Testis (tissue), 3 donors: ENCODE data around the gene GPR132. TPM values are rescaled to one million over a fixed set of nuclear protein-coding genes. Genes with fewer than 3 reads are reported as not detected.

Source experiments
- DNase-seq: peaks from one replicate; pipeline ENCODE4 v3.0.0-alpha.2; 2019
- H3K27ac ChIP-seq, 2 donors: fragments of 200-600 bp; sonication (generic); one replicate each; pipeline ENCODE4 v1.5.1; 2019
- H3K27me3 ChIP-seq: fragments of 200-600 bp; sonication (generic); one replicate; pipeline ENCODE4 v1.5.1; 2019
- H3K36me3 ChIP-seq: fragments of 200-600 bp; sonication (generic); one replicate; pipeline ENCODE4 v1.5.1; 2017; ENCODE audit warnings: low read depth; ENCODE audit errors: missing control alignments
- H3K4me1 ChIP-seq: fragments of 200-600 bp; sonication (generic); one replicate; pipeline ENCODE4 v1.5.1; 2019
- H3K4me3 ChIP-seq, 2 donors: fragments of 200-600 bp; sonication (generic); one replicate each; pipeline ENCODE4 v1.5.1; 2017 to 2019
- H3K9me3 ChIP-seq: fragments of 200-600 bp; sonication (generic); one replicate; pipeline ENCODE4 v1.5.1; 2017
- CTCF ChIP-seq, 3 experiments: fragments of 450-650 bp in 2 of 3; fragments of 200-600 bp in 1 of 3; sonication (generic) in 1 of 3; IDR thresholded peaks; one replicate each; pipeline ENCODE4 v1.5.1; 2016 to 2019; ENCODE audit warnings: antibody characterized with exemption in 3 of 3, mild to moderate bottlenecking in 2 of 3, moderate library complexity in 1 of 3
- POLR2A ChIP-seq: fragments of 450-650 bp; IDR thresholded peaks from one replicate; pipeline ENCODE4 v1.6.1; 2017; ENCODE audit warnings: antibody characterized with exemption, mild to moderate bottlenecking, moderate library complexity
- WGBS, 2 donors: methylation state at CpG; one replicate each; pipeline ENCODE4 v1.1.5; 2018; 5-methylcytosine and 5-hydroxymethylcytosine counted together
- intact Hi-C: fragments of 100-400 bp; cut with DNase I; formaldehyde crosslinking; loops from one replicate; pipeline ENCODE4 v1.15.1; 2023; ENCODE audit warnings: low total_unique reads
- polyA plus RNA-seq: library from polyadenylated mRNA; stranded (reverse); fragments of 350-450 nt; fragmentation: Illumina TruSeq; extraction: RNeasy Lipid Tissue Mini Kit (QIAGEN cat#74804); gene quantifications from one replicate; pipeline ENCODE4 v1.2.3, GENCODE V29; 2014; ENCODE audit warnings: low read depth, low replicate concordance; ENCODE audit not compliant: insufficient read depth
- total RNA-seq, 2 donors: library from RNA; depleted of rRNA; stranded (reverse); fragments of >200 nt; gene quantifications; one replicate each; pipeline ENCODE4 v1.2.3, GENCODE V29; 2016

GPR132 gene
- total and polyA plus RNA-seq, 3 donors from 2014 or later, result 1.2 to 2.5 (median 2.0) TPM

DNA sequence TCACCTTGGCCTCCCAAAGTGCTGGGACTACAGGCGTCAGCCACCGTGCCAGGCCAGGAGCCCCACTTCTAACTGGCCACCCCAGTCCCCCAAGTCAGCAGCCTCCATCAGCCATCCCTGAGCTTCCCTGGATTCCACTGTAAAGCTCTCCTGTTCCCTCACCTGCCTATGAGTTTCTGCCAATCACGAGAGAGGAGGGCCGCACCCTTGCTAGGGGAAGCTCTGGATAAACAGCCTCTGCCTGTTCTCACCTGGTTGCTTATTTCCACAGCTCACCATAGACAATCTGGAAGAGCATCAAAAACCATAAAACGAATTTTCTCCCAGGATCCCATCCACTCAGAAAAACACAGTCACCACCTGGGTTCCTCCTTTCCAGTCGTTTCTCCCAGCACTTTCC is 49.3 kb downstream of the GPR132 start:
- 74 to 93% methylated on average over 6 of the region's 6 CpGs for WGBS, 2 donors
- no peak for DNase-seq
- Histone ChIP-seq H3K4me1 (peaks cover 6% of the 10 kb centered on the region), H3K27me3 (no peaks in the 10 kb centered on the region), H3K36me3 (no peaks in the 10 kb centered on the region), H3K9me3 (no peaks in the 10 kb centered on the region), H3K27ac (no peak overlapping the region), H3K4me3 (no peak overlapping the region)
- TF ChIP-seq CTCF (IDR thresholded peaks at IDR 0.05), result no peak
- no peak for TF ChIP-seq POLR2A
- intact Hi-C loops, result no loop called here

DNA sequence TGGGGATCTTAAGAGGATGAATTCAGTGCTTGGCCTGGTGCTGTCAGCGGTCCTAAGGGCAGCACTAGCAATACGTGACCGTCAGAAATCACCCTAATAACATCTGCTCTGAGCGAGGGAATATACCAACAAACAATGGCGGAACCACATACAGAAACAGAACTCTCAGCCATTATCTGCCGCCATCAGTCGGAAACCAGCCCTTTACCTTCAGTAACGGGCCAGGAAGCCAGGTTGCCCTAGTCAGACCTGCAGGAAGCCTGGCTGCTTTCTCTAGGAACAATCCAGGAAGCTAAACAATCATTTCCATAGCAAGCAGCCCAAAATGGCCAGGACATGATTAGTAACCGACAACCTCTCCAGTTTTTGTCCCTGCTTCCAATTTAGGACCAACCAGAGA is 50.0 kb downstream of the GPR132 start:
- Histone ChIP-seq H3K36me3 (no peaks in the 10 kb centered on the region), H3K27me3 (no peaks in the 10 kb centered on the region), H3K4me1 (peaks cover 5% of the 10 kb centered on the region), H3K27ac (no peak overlapping the region), H3K9me3 (no peaks in the 10 kb centered on the region), H3K4me3 (no peak overlapping the region)
- TF ChIP-seq CTCF (IDR thresholded peaks at IDR 0.05) (no peak), POLR2A (no peak)
- WGBS, 2 donors, result 84 to 88% methylated on average over 8 to 9 of the region's 9 CpGs
- intact Hi-C loops, result no loop called here
- no peak for DNase-seq

GRCh38 chr14:105014631-105015030 is 50.6 kb downstream of the GPR132 start:
- 72 to 85% methylated on average over 4 of the region's 4 CpGs for WGBS, 2 donors

DNA sequence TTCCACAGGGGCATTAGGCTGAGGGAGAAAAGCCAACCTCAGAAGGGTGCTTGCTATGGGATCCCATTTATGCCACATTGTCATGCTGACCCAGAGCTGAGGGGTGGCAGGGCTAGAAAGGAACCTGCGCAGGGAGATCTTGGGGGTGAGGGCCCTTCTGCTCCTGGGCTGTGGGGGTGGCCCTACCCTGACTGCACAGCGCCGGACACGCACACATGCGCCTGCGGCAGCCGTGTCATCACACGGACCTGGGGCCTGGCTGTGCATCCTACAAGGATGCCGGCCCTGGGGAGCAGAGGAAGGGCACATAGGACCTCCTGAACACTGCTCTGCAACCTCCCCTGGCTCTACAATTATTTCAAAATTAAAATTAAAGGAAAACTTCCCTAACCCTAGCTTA is 51.2 kb downstream of the GPR132 start:
- no peak for TF ChIP-seq POLR2A
- no peak for TF ChIP-seq CTCF (IDR thresholded peaks at IDR 0.05)
- WGBS, 2 donors, result 90 to 91% methylated on average over 4 to 9 of the region's 9 CpGs
- no peak for DNase-seq
- Histone ChIP-seq H3K27me3 (no peaks in the 10 kb centered on the region), H3K9me3 (no peaks in the 10 kb centered on the region), H3K4me1 (no peaks in the 10 kb centered on the region), H3K36me3 (no peaks in the 10 kb centered on the region), H3K27ac (no peak overlapping the region), H3K4me3 (no peak overlapping the region)
- intact Hi-C loops, result no loop called here

More at GRCh38 chr14:105014631-105015030, 50.6 kb downstream of the GPR132 start:
- Histone ChIP-seq H3K4me3 (no peak overlapping the region), H3K4me1 (no peaks in the 10 kb centered on the region), H3K27ac (no peak overlapping the region), H3K9me3 (no peaks in the 10 kb centered on the region), H3K36me3 (no peaks in the 10 kb centered on the region), H3K27me3 (no peaks in the 10 kb centered on the region)
- TF ChIP-seq POLR2A, result no peak
- no peak for TF ChIP-seq CTCF (IDR thresholded peaks at IDR 0.05)
- intact Hi-C loops, result no loop called here
- DNase-seq, result no peak

DNA sequence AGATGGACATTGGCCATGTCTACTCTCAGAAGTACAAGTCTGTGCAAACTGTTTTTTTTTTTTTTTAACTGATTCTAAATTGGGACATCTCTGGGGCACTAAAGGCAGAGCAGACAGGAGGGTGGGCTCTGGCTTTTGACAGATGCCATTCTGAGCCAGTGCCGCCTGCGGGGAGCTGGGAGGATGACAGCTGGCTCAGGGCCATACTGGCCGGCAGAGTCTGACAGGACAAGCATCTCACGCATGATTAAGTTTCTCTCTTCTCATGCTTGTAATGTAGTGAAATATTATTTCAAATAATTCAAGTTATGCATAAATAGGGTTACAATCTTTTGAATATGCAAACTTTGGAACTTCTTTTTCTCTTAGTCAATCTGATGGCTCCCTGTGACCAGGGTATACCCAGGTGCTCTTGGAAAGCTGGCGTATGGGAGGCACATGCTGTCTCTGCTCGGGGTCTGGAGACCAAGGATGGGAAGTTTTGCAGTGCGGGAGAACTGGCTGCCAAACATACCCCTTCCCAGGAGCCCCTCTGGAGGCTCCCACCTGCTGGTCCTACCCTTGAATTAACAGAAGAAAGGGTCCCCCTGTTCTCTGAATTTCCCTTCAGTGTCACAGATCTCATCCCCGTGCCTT is 52.0 kb downstream of the GPR132 start:
- WGBS, 2 donors, result 52 to 64% methylated on average over 8 of the region's 8 CpGs

More for the DNA sequence above, 52.0 kb downstream of the GPR132 start:
- Histone ChIP-seq H3K27ac (no peak overlapping the region), H3K4me3 (no peak overlapping the region), H3K27me3 (no peaks in the 10 kb centered on the region), H3K36me3 (no peaks in the 10 kb centered on the region), H3K9me3 (no peaks in the 10 kb centered on the region), H3K4me1 (no peaks in the 10 kb centered on the region)
- no peak for TF ChIP-seq POLR2A
- no peak for TF ChIP-seq CTCF (IDR thresholded peaks at IDR 0.05)
- DNase-seq, result no peak
- intact Hi-C loops, result no loop called here
